MM.1S (cell line): ENCODE measurements around the gene GNAL.

Experiments
- EZH2 ChIP-seq: fragments of 300-600 bp; sonication (generic); optimal IDR thresholded peaks from 2 replicates; pipeline ENCODE3; 2017; ENCODE audit warnings: low read depth, mild to moderate bottlenecking, antibody characterized with exemption, low read length, mixed read lengths
- TF ChIP-seq, protein P1 (sequence below): fragments of 300-600 bp; sonication (generic); IDR thresholded peaks from 2 replicates; pipeline ENCODE4 v1.5.1; 2016; ENCODE audit warnings: antibody characterized with exemption, low read length, mixed read lengths

DNA sequence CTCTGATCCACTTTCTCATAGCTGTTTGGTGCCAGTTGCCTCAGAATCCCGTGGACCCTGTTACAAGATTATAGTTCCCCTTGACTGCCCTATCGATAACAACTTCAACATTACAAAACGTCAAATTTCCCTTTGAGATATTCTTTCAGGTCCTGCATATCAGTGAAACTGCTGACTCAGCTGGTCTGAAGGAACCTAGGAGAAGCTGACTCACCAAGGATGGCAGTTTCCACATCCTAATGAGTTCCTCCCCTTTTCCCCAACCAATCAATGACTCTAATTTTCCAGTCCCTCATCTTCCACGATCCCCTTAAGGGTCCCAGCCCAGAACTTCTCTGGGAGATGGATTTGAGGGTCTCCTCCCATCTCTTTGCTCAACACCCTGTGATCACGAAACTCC lies 27.6 kb upstream of the GNAL start:
- no peak for TF ChIP-seq EZH2
- TF ChIP-seq, protein P1, sequence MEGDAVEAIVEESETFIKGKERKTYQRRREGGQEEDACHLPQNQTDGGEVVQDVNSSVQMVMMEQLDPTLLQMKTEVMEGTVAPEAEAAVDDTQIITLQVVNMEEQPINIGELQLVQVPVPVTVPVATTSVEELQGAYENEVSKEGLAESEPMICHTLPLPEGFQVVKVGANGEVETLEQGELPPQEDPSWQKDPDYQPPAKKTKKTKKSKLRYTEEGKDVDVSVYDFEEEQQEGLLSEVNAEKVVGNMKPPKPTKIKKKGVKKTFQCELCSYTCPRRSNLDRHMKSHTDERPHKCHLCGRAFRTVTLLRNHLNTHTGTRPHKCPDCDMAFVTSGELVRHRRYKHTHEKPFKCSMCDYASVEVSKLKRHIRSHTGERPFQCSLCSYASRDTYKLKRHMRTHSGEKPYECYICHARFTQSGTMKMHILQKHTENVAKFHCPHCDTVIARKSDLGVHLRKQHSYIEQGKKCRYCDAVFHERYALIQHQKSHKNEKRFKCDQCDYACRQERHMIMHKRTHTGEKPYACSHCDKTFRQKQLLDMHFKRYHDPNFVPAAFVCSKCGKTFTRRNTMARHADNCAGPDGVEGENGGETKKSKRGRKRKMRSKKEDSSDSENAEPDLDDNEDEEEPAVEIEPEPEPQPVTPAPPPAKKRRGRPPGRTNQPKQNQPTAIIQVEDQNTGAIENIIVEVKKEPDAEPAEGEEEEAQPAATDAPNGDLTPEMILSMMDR, result no peak
